ENCODE data around the gene SEPTIN12.

DNA sequence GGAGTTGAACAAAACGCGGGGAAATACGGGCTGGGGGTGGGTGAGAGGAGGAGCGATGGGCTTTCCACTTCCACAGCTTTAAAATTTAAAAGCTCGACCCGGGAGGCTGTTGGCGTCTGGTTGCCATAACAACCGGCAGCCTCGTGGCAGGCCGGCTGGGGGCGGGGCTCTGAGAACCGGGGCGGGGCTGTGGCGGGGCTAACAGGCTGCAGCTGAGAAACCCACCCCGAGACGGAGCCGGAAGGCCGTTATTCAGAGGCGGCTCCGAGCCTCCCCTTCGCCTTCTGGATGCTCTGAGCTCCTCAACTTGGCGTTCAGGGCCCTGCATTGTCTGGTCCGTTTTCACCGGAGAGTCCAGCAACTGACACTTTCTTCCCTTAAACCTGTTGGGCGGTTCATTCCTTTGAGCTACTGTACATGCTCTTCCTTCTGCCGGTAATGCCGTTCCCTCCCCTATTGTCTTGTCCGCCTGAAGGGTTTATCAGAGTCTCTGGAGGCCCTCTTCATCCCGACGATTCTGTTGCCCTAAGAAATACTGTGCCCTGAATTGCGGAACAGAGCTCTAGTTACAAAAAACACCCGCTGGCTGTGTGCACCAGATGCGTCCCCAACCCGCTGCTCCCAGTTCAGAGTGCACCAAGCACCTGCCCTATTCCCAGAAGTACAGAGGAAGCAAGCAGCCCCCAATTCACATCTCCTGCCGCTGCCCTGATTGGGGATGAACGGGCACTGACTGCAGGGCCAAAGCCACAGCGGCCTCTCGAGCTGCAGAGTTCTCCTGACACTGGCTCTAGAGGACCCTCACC is 53.2 kb downstream of the SEPTIN12 start:
- TF ChIP-seq POLR2A (IDR thresholded peaks at IDR 0.05; ENCODE audit: low read length) (peak; percentile 5), GATA1 (IDR thresholded peaks at IDR 0.05; ENCODE audit: low read depth, low read length) (no peak)

Data from erythroblast (primary cell).